ENCODE data around the gene MOV10.

Gene MOV10

DNA sequence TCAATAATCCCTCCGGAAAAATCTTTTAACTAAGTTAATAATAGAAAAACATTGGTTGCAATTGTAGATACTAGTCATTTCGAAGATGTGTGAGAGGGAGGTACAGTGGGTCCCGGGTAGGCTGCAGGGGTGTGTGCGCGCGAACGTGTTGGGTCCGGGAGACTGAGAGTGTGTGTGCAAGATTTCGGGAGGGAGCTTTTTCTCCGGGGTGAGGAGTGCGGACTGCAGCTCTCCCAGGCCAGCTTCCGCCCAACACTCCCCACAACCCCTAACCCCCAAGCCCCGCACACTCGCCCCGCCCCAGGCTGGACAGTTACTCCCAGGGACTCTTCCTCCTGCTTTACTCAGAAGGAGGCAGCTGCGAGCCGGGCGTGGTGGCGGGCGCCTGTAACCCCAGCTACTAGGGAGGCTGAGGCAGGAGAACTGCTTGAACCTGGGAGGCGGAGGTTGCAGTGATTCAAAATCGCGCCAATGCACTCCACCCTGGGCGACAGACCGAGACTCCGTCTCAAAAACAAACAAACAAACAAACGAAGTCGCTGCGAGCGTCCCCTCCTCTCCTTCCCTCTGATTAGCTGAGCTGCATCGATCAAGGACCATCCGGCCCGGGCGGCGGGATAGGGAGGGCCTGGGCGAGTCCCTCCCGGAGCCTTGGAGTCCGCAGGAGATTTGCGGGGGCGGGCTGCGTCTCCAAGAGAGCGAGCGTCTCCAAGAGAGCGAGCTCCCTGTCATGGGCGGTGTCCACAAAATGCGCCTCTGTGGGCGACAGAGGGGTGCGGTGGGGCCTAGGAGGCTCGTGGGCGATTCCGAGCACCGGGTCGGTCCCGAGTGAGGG lies 68.9 kb downstream of the MOV10 start:
- TF ChIP-seq, protein P1, sequence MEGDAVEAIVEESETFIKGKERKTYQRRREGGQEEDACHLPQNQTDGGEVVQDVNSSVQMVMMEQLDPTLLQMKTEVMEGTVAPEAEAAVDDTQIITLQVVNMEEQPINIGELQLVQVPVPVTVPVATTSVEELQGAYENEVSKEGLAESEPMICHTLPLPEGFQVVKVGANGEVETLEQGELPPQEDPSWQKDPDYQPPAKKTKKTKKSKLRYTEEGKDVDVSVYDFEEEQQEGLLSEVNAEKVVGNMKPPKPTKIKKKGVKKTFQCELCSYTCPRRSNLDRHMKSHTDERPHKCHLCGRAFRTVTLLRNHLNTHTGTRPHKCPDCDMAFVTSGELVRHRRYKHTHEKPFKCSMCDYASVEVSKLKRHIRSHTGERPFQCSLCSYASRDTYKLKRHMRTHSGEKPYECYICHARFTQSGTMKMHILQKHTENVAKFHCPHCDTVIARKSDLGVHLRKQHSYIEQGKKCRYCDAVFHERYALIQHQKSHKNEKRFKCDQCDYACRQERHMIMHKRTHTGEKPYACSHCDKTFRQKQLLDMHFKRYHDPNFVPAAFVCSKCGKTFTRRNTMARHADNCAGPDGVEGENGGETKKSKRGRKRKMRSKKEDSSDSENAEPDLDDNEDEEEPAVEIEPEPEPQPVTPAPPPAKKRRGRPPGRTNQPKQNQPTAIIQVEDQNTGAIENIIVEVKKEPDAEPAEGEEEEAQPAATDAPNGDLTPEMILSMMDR (IDR thresholded peaks at IDR 0.05; ENCODE audit: borderline replicate concordance, control extremely low read depth, extremely low read depth, insufficient read depth, missing control alignments): no peak
- no peak for DNase-seq (ENCODE audit: low spot score)
- in situ Hi-C loops (cut with MboI; ENCODE audit: low sequenced_read_pairs, unreplicated experiment): no loop called here

DNA sequence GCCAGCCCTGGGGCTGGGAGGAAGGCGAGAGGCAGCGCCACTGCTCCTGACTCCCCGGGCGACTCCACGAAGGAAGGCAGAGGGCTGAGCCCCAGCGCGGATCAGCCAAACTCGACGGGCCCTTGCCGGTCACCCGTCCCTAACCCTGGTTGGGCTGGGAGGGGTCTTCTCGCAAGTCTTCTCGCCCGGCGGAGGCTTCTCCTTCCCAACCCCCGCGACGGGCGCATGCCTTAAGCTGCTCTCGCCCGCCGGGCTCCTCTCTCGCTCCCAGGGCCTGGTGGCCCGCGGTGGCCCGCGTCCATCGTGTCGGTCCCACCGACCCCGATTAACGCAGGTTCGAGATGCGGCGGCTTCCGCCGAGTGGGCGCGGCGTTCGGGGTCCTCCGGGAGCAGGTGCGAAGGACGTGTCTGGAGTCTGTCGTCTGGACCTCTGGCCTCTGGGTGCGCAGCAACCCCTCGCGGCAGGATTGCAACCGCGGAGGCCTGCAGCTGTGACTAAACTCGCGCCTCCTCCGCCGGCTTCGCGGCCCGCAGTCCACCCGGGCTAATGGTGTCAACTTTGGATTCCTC lies 69.6 kb downstream of the MOV10 start:
- TF ChIP-seq, protein P1 (IDR thresholded peaks at IDR 0.05; ENCODE audit: borderline replicate concordance, control extremely low read depth, extremely low read depth, insufficient read depth, missing control alignments): no peak
- in situ Hi-C loops (cut with MboI; ENCODE audit: low sequenced_read_pairs, unreplicated experiment): no loop called here
- no peak for DNase-seq (ENCODE audit: low spot score)

DNA sequence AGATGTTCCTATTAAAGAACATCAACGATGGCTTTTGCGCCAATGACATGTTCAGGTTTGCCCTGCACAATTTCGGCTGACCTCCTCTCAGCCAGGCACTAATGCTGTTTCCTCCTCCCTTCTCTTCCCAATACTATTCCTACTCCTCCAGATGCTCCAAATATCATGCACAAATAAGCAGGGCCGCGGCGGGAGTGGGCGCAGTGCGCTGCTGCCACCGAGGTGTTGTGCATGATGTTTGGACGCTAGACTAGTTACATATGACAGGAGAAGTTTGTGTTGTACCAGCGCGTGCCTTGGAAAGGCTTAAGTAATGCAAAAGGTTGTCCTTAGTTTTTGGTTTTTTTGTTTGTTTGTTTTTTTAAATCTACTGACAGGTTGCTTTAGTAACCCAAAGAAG lies 73.9 kb downstream of the MOV10 start:
- TF ChIP-seq, protein P1 (IDR thresholded peaks at IDR 0.05; ENCODE audit: borderline replicate concordance, control extremely low read depth, extremely low read depth, insufficient read depth, missing control alignments): no peak
- no peak for DNase-seq (ENCODE audit: low spot score)
- in situ Hi-C loops (cut with MboI; ENCODE audit: low sequenced_read_pairs, unreplicated experiment): no loop called here
